HEK293 (cell line): ENCODE data around the gene TEAD1.
A peak's percentile ranks its signal among the peaks of the same experiment; 100 is the strongest.

ENCODE experiments used
- KLF9 ChIP-seq: fragments of 450-650 bp; formaldehyde crosslinking; IDR thresholded peaks from 2 replicates; pipeline ENCODE4 v1.5.1; 2016; ENCODE audit warnings: missing biosample characterization, missing genetic modification characterization, low read depth
- SETDB1 ChIP-seq: IDR thresholded peaks from one replicate; pipeline ENCODE4 v1.6.1; 2017; ENCODE audit warnings: mild to moderate bottlenecking, low read length, moderate library complexity, mixed read lengths; ENCODE audit not compliant: insufficient read length
- WT1 ChIP-seq: fragments of 450-650 bp; formaldehyde crosslinking; IDR thresholded peaks from 2 replicates; pipeline ENCODE4 v1.5.1; 2016; ENCODE audit warnings: missing biosample characterization, missing genetic modification characterization
- ZBTB20 ChIP-seq: fragments of 450-650 bp; formaldehyde crosslinking; IDR thresholded peaks from 2 replicates; pipeline ENCODE4 v1.5.1; 2016; ENCODE audit warnings: missing biosample characterization, missing genetic modification characterization
- ZNF274 ChIP-seq, 2 experiments: fragments of 200-500 bp in 1 of 2; fragments of 450-650 bp in 1 of 2; sonication (Bioruptor generic) in 1 of 2; formaldehyde crosslinking in 1 of 2; IDR thresholded peaks; 2 replicates each; pipeline versions ENCODE4 v1.5.1 to v1.6.1; 2014 to 2016; ENCODE audit warnings: borderline replicate concordance in 1 of 2, inconsistent platforms in 1 of 2, low read length in 1 of 2, missing biosample characterization in 1 of 2, missing genetic modification characterization in 1 of 2
- ZNF48 ChIP-seq: fragments of 450-650 bp; formaldehyde crosslinking; IDR thresholded peaks from 2 replicates; pipeline ENCODE4 v1.5.1; 2016; ENCODE audit warnings: missing biosample characterization, missing genetic modification characterization
- ZNF600 ChIP-seq: fragments of 450-650 bp; formaldehyde crosslinking; IDR thresholded peaks from 2 replicates; pipeline ENCODE4 v1.5.1; 2016; ENCODE audit warnings: missing biosample characterization, missing genetic modification characterization
- ZNF626 ChIP-seq: fragments of 450-650 bp; sonication (Bioruptor Pico); formaldehyde crosslinking; IDR thresholded peaks from 2 replicates; pipeline ENCODE4 v1.5.1; 2018; ENCODE audit warnings: missing biosample characterization, missing genetic modification characterization, inconsistent platforms
- ZNF677 ChIP-seq: fragments of 450-650 bp; IDR thresholded peaks from 2 replicates; pipeline ENCODE4 v1.5.0; 2018; ENCODE audit warnings: missing biosample characterization, mild to moderate bottlenecking, missing genetic modification characterization, moderate library complexity
- ZNF843 ChIP-seq: fragments of 450-650 bp; formaldehyde crosslinking; IDR thresholded peaks from 2 replicates; pipeline ENCODE4 v1.5.1; 2016; ENCODE audit warnings: missing biosample characterization, missing genetic modification characterization
- TF ChIP-seq, protein P1 (sequence below): fragments of 450-650 bp; formaldehyde crosslinking; IDR thresholded peaks from 2 replicates; pipeline ENCODE4 v1.5.1; 2016; ENCODE audit warnings: missing biosample characterization, missing genetic modification characterization, low read depth
- TF ChIP-seq, protein P2 (sequence below): fragments of 450-650 bp; formaldehyde crosslinking; IDR thresholded peaks from 2 replicates; pipeline ENCODE4 v1.5.1; 2016; ENCODE audit warnings: missing biosample characterization, missing genetic modification characterization
- TF ChIP-seq, protein P3 (sequence below): IDR thresholded peaks from 2 replicates; pipeline ENCODE4 v1.6.1; 2011; ENCODE audit warnings: mild to moderate bottlenecking, low read depth, low read length, borderline replicate concordance
- TF ChIP-seq, protein P4 (sequence below): fragments of 450-650 bp; formaldehyde crosslinking; IDR thresholded peaks from 2 replicates; pipeline ENCODE4 v1.5.1; 2016; ENCODE audit warnings: missing biosample characterization, missing genetic modification characterization
- TF ChIP-seq, protein P5 (sequence below): fragments of 450-650 bp; formaldehyde crosslinking; IDR thresholded peaks from 2 replicates; pipeline ENCODE4 v1.5.1; 2016; ENCODE audit warnings: missing biosample characterization, missing genetic modification characterization
- TF ChIP-seq, protein P6 (sequence below): fragments of 450-650 bp; formaldehyde crosslinking; IDR thresholded peaks from 2 replicates; pipeline ENCODE4 v1.5.1; 2016; ENCODE audit warnings: missing biosample characterization, missing genetic modification characterization
- TF ChIP-seq, protein P7 (sequence below): fragments of 450-650 bp; formaldehyde crosslinking; IDR thresholded peaks from 2 replicates; pipeline ENCODE4 v1.5.1; 2016; ENCODE audit warnings: missing biosample characterization, missing genetic modification characterization, low read depth
- TF ChIP-seq, protein P8 (sequence below): fragments of 450-650 bp; formaldehyde crosslinking; IDR thresholded peaks from 2 replicates; pipeline ENCODE4 v1.5.0; 2017; ENCODE audit warnings: missing biosample characterization, missing genetic modification characterization, borderline replicate concordance
- TF ChIP-seq, protein P9 (sequence below): fragments of 450-650 bp; formaldehyde crosslinking; optimal IDR thresholded peaks from 2 replicates; pipeline ENCODE3; 2016; ENCODE audit warnings: missing biosample characterization, mild to moderate bottlenecking, missing genetic modification characterization

Gene TEAD1

DNA sequence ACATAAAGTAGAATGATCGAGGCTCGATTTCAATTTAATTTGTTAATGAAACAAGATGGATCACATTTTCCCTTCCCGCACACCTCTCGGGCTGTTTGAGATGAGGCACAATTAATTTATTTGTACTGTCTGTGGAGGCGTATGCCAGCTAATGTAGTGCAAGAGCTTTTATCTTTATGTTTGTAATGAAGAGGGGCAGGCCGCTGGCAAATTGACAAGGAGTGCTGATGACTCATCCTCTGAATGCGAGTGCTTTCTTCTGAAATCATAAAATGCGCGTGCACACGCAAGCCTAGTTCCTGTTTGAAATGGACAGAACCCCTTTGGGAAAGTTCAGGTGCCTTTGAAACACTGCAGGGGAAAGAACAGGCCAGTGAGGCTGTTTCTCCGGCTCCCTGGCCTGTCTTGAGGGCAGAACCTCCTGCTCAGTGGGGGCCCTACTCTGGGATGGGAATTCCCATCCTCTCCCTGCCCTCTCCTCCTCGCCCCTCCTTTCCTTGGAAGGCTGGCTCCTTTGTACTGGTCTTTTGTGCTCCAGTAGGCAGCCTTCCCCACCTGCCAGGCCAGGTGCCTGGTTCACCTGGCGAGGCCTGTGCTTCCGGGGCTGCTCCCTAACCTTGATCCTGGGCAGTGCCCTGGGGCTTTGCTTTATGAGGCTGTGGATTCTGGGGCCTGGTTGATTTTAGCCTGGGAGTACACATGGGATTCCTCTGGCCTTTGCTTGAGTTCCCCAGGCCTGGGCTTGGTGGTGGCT is 50.3 kb downstream of the TEAD1 start (continued):
- TF ChIP-seq ZNF274 (IDR thresholded peaks at IDR 0.05; ENCODE audit: low read length) (no peak), ZNF274 (tag by site-specific recombination; IDR thresholded peaks at IDR 0.05; ENCODE audit: borderline replicate concordance) (no peak), ZNF677 (no peak), ZNF48 (tag by site-specific recombination) (no peak), ZBTB20 (tag by site-specific recombination) (no peak), ZNF843 (tag by site-specific recombination) (0 out of 2 replicates have a peak, but pooled peaks have one; percentile 57), ZNF600 (tag by site-specific recombination) (no peak), ZNF626 (no peak), KLF9 (no peak), SETDB1 (no peak), WT1 (tag by site-specific recombination) (peak; percentile 71)
- TF ChIP-seq, protein P1, sequence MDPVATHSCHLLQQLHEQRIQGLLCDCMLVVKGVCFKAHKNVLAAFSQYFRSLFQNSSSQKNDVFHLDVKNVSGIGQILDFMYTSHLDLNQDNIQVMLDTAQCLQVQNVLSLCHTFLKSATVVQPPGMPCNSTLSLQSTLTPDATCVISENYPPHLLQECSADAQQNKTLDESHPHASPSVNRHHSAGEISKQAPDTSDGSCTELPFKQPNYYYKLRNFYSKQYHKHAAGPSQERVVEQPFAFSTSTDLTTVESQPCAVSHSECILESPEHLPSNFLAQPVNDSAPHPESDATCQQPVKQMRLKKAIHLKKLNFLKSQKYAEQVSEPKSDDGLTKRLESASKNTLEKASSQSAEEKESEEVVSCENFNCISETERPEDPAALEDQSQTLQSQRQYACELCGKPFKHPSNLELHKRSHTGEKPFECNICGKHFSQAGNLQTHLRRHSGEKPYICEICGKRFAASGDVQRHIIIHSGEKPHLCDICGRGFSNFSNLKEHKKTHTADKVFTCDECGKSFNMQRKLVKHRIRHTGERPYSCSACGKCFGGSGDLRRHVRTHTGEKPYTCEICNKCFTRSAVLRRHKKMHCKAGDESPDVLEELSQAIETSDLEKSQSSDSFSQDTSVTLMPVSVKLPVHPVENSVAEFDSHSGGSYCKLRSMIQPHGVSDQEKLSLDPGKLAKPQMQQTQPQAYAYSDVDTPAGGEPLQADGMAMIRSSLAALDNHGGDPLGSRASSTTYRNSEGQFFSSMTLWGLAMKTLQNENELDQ (tag by site-specific recombination), result no peak
- TF ChIP-seq, protein P2, sequence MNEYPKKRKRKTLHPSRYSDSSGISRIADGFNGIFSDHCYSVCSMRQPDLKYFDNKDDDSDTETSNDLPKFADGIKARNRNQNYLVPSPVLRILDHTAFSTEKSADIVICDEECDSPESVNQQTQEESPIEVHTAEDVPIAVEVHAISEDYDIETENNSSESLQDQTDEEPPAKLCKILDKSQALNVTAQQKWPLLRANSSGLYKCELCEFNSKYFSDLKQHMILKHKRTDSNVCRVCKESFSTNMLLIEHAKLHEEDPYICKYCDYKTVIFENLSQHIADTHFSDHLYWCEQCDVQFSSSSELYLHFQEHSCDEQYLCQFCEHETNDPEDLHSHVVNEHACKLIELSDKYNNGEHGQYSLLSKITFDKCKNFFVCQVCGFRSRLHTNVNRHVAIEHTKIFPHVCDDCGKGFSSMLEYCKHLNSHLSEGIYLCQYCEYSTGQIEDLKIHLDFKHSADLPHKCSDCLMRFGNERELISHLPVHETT (tag by site-specific recombination), result no peak
- TF ChIP-seq, protein P3, sequence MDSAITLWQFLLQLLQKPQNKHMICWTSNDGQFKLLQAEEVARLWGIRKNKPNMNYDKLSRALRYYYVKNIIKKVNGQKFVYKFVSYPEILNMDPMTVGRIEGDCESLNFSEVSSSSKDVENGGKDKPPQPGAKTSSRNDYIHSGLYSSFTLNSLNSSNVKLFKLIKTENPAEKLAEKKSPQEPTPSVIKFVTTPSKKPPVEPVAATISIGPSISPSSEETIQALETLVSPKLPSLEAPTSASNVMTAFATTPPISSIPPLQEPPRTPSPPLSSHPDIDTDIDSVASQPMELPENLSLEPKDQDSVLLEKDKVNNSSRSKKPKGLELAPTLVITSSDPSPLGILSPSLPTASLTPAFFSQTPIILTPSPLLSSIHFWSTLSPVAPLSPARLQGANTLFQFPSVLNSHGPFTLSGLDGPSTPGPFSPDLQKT, result no peak
- TF ChIP-seq, protein P4, sequence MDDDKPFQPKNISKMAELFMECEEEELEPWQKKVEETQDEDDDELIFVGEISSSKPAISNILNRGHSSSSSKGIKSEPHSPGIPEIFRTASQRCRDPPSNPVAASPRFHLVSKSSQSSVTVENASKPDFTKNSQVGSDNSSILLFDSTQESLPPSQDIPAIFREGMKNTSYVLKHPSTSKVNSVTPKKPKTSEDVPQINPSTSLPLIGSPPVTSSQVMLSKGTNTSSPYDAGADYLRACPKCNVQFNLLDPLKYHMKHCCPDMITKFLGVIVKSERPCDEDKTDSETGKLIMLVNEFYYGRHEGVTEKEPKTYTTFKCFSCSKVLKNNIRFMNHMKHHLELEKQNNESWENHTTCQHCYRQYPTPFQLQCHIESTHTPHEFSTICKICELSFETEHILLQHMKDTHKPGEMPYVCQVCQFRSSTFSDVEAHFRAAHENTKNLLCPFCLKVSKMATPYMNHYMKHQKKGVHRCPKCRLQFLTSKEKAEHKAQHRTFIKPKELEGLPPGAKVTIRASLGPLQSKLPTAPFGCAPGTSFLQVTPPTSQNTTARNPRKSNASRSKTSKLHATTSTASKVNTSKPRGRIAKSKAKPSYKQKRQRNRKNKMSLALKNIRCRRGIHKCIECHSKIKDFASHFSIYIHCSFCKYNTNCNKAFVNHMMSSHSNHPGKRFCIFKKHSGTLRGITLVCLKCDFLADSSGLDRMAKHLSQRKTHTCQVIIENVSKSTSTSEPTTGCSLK (tag by site-specific recombination), result no peak
- TF ChIP-seq, protein P5, sequence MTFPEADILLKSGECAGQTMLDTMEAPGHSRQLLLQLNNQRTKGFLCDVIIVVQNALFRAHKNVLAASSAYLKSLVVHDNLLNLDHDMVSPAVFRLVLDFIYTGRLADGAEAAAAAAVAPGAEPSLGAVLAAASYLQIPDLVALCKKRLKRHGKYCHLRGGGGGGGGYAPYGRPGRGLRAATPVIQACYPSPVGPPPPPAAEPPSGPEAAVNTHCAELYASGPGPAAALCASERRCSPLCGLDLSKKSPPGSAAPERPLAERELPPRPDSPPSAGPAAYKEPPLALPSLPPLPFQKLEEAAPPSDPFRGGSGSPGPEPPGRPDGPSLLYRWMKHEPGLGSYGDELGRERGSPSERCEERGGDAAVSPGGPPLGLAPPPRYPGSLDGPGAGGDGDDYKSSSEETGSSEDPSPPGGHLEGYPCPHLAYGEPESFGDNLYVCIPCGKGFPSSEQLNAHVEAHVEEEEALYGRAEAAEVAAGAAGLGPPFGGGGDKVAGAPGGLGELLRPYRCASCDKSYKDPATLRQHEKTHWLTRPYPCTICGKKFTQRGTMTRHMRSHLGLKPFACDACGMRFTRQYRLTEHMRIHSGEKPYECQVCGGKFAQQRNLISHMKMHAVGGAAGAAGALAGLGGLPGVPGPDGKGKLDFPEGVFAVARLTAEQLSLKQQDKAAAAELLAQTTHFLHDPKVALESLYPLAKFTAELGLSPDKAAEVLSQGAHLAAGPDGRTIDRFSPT (tag by site-specific recombination), result peak; percentile 80
- TF ChIP-seq, protein P6, sequence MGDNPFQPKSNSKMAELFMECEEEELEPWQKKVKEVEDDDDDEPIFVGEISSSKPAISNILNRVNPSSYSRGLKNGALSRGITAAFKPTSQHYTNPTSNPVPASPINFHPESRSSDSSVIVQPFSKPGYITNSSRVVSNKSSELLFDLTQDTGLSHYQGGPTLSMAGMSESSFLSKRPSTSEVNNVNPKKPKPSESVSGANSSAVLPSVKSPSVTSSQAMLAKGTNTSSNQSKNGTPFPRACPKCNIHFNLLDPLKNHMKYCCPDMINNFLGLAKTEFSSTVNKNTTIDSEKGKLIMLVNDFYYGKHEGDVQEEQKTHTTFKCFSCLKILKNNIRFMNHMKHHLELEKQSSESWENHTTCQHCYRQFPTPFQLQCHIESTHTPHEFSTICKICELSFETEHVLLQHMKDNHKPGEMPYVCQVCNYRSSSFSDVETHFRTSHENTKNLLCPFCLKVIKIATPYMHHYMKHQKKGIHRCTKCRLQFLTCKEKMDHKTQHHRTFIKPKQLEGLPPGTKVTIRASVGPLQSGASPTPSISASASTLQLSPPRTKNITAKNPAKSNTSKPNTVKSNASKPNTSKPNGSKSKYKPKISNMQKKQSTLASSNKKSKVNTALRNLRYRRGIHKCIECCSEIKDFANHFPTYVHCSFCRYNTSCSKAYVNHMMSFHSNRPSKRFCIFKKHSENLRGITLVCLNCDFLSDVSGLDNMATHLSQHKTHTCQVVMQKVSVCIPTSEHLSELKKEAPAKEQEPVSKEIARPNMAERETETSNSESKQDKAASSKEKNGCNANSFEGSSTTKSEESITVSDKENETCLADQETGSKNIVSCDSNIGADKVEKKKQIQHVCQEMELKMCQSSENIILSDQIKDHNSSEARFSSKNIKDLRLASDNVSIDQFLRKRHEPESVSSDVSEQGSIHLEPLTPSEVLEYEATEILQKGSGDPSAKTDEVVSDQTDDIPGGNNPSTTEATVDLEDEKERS (tag by site-specific recombination), result no peak
- TF ChIP-seq, protein P7, sequence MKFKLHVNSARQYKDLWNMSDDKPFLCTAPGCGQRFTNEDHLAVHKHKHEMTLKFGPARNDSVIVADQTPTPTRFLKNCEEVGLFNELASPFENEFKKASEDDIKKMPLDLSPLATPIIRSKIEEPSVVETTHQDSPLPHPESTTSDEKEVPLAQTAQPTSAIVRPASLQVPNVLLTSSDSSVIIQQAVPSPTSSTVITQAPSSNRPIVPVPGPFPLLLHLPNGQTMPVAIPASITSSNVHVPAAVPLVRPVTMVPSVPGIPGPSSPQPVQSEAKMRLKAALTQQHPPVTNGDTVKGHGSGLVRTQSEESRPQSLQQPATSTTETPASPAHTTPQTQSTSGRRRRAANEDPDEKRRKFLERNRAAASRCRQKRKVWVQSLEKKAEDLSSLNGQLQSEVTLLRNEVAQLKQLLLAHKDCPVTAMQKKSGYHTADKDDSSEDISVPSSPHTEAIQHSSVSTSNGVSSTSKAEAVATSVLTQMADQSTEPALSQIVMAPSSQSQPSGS (tag by site-specific recombination), result no peak
- TF ChIP-seq, protein P8, sequence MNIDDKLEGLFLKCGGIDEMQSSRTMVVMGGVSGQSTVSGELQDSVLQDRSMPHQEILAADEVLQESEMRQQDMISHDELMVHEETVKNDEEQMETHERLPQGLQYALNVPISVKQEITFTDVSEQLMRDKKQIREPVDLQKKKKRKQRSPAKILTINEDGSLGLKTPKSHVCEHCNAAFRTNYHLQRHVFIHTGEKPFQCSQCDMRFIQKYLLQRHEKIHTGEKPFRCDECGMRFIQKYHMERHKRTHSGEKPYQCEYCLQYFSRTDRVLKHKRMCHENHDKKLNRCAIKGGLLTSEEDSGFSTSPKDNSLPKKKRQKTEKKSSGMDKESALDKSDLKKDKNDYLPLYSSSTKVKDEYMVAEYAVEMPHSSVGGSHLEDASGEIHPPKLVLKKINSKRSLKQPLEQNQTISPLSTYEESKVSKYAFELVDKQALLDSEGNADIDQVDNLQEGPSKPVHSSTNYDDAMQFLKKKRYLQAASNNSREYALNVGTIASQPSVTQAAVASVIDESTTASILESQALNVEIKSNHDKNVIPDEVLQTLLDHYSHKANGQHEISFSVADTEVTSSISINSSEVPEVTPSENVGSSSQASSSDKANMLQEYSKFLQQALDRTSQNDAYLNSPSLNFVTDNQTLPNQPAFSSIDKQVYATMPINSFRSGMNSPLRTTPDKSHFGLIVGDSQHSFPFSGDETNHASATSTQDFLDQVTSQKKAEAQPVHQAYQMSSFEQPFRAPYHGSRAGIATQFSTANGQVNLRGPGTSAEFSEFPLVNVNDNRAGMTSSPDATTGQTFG (tag by site-specific recombination), result no peak
- TF ChIP-seq, protein P9, sequence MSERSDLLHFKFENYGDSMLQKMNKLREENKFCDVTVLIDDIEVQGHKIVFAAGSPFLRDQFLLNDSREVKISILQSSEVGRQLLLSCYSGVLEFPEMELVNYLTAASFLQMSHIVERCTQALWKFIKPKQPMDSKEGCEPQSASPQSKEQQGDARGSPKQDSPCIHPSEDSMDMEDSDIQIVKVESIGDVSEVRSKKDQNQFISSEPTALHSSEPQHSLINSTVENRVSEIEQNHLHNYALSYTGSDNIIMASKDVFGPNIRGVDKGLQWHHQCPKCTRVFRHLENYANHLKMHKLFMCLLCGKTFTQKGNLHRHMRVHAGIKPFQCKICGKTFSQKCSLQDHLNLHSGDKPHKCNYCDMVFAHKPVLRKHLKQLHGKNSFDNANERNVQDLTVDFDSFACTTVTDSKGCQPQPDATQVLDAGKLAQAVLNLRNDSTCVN (tag by site-specific recombination), result peak; percentile 59
